ENCODE results near the gene RNF183. TPM values are rescaled to one million over a fixed set of nuclear protein-coding genes. Genes with fewer than 3 reads are reported as not detected.

Gene RNF183
- total RNA-seq, 3 donors from 2014 or later (not counting 1 experiment from before 2014, with no cell fraction given), result not detected

DNA sequence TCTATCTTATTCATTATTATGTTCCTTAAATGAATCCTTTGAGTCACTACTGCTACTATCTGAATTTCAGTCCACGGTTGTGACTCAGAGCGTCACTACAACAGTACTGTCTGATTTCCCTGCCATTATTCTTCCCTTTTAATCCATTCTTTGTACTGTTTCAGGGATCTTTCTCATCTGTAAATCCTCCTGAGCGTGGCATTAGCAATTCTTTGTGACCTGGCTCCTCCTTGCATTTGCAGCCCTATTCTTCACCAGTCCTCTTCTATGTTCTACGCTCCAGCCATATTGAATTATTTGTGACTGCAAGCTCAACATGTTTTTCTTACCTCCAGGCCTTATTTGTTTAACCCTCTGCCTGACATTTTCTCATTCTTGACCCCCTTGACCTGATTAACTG is 21.8 kb downstream of the RNF183 start:
- H3K27me3 Mint-ChIP-seq (ENCODE audit: low read depth in 2 of 2), result no peaks in the 10 kb centered on the region
- no peaks in the 10 kb centered on the region for H3K9me3 Mint-ChIP-seq
- Histone ChIP-seq H3K36me3 (ENCODE audit: control insufficient read depth, insufficient read depth, low read length) (peaks cover 71% of the 10 kb centered on the region), H3K9me3 (ENCODE audit: control insufficient read depth, insufficient read depth, low read length) (no peaks in the 10 kb centered on the region), H3K27ac (ENCODE audit: low read length) (no peak overlapping the region), H3K4me1 (ENCODE audit: control insufficient read depth, insufficient read depth, low read length) (peaks cover 3% of the 10 kb centered on the region), H3K27me3 (ENCODE audit: control insufficient read depth, insufficient read depth, low read length) (no peaks in the 10 kb centered on the region), H3K4me3 (ENCODE audit: low read length) (no peak overlapping the region)
- peaks cover 19 to 21% of the 10 kb centered on the region in 2 donors for H3K4me1 Mint-ChIP-seq
- peak overlapping the region in 1 of 2 donors; percentile 15 for H3K27ac Mint-ChIP-seq
- no peak for DNase-seq
- WGBS (ENCODE audit: insufficient coverage), result 98% methylated on average over 4 of the region's 4 CpGs
- intact Hi-C loops (cut with micrococcal nuclease), result no loop called here
- H3K4me3 Mint-ChIP-seq, result no peak overlapping the region
- no peak for ATAC-seq
- TF ChIP-seq, protein P1, sequence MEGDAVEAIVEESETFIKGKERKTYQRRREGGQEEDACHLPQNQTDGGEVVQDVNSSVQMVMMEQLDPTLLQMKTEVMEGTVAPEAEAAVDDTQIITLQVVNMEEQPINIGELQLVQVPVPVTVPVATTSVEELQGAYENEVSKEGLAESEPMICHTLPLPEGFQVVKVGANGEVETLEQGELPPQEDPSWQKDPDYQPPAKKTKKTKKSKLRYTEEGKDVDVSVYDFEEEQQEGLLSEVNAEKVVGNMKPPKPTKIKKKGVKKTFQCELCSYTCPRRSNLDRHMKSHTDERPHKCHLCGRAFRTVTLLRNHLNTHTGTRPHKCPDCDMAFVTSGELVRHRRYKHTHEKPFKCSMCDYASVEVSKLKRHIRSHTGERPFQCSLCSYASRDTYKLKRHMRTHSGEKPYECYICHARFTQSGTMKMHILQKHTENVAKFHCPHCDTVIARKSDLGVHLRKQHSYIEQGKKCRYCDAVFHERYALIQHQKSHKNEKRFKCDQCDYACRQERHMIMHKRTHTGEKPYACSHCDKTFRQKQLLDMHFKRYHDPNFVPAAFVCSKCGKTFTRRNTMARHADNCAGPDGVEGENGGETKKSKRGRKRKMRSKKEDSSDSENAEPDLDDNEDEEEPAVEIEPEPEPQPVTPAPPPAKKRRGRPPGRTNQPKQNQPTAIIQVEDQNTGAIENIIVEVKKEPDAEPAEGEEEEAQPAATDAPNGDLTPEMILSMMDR (IDR thresholded peaks at IDR 0.05), result no peak
- peaks cover 51% of the 10 kb centered on the region for H3K36me3 Mint-ChIP-seq

DNA sequence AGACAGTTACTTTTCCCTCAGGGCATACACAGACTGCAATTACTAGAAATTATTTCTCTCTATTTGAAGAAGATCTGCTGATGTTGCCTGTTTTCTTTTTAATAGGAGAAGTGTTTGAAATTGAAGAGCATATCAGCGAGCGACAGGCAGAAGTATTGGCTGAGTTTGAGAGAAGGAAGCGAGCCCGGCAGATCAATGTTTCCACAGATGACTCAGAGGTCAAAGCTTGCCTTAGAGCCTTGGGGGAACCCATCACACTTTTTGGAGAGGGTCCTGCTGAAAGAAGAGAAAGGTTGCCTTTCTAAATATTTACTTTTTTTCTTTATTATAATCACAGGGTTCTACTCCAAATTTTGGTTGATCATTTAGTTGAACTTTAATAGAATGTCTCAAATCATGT is 24.3 kb downstream of the RNF183 start:
- H3K27me3 ChIP-seq (ENCODE audit: control insufficient read depth, insufficient read depth, low read length), result no peaks in the 10 kb centered on the region
- H3K4me3 Mint-ChIP-seq, result no peak overlapping the region
- H3K9me3 ChIP-seq (ENCODE audit: control insufficient read depth, insufficient read depth, low read length), result no peaks in the 10 kb centered on the region
- peaks cover 8% of the 10 kb centered on the region for H3K4me1 ChIP-seq (ENCODE audit: control insufficient read depth, insufficient read depth, low read length)
- H3K36me3 Mint-ChIP-seq, result peaks cover 41% of the 10 kb centered on the region
- no peak for DNase-seq
- TF ChIP-seq, protein P1 (IDR thresholded peaks at IDR 0.05), result no peak
- peaks cover 19 to 21% of the 10 kb centered on the region in 2 donors for H3K4me1 Mint-ChIP-seq
- H3K9me3 Mint-ChIP-seq, result no peaks in the 10 kb centered on the region
- no peak overlapping the region for H3K27ac ChIP-seq (ENCODE audit: low read length)
- WGBS (ENCODE audit: insufficient coverage), result 87% methylated on average over 4 of the region's 4 CpGs
- H3K27me3 Mint-ChIP-seq (ENCODE audit: low read depth in 2 of 2), result no peaks in the 10 kb centered on the region
- intact Hi-C loops (cut with micrococcal nuclease), result loop anchor here (10.0 kb wide), 1 partner anchor 236 kb away; no protein-coding TSS in a partner anchor
- no peak for ATAC-seq
- no peak overlapping the region for H3K4me3 ChIP-seq (ENCODE audit: low read length)
- peak overlapping the region; percentile 13 to 41 for H3K27ac Mint-ChIP-seq
- peaks cover 53% of the 10 kb centered on the region for H3K36me3 ChIP-seq (ENCODE audit: control insufficient read depth, insufficient read depth, low read length)

DNA sequence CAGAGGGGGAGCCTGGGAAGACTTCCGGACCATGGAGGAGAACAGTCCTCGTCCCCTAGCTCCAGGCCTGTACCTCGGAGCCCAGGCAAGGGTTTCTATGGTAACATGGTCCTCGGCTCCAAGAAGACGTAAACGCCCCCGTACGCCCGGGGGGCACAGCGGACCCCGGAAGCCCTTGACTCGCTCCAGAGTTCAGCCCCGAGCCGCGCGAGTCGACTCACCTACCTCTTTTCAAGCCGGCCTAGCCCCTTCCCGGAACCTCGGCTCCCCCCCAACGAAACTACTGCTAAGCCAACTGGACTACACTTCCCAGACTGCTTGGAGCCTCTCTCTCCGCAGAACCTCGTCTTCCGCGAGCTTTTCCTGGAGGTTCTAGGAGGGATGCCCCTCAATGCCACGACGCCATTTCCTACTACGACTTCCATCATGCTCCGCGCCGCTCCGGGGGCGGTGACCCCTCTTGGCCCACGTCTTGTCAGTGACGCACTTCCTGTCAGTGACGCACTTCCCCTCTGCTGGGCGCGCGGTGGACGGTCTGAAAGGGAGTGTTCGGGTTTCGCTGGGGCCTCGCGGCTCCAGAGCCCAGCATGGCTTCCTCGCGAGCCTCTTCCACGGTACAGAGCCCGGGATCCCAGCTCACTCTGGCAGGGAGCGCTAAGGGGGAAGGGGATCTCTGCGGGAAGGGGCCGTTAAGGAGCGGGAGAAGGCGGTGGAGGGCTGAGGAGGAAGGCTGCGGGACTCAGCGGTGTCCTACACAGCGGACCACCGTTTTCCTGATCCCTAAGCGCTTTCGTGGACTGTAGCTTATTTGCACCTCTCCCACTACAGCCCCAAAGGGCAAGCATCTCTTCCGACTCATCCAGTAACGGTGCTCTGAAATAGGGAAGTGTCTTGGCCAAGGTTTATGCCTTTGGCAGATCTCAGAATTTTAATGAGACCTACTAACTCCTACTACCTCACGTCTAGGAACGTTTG is 27.7 kb downstream of the RNF183 start, which contains the start of the genes CDC26 and PRPF4:
CDC26 (minus strand) TSS at position 416 of the 975 bp plus-strand sequence. CDS start 3,065 bp downstream, outside the sequence.
PRPF4 (plus strand) TSS at position 502 of the 975 bp plus-strand sequence; CDS start at position 588, 86 bp downstream.
- H3K27ac Mint-ChIP-seq, result no peak within 1 kb of the TSS
- WGBS (ENCODE audit: insufficient coverage), result under 1% methylated on average over 61 of the region's 63 CpGs
- H3K4me3 Mint-ChIP-seq, result no peak within 1 kb of the TSS
- ATAC-seq (peak; percentile 94 to 99 (median 97)), DNase-seq (peak; percentile 92 to 99)
- no peaks in the 10 kb centered on the region for H3K27me3 Mint-ChIP-seq (ENCODE audit: low read depth in 2 of 2)
- H3K36me3 Mint-ChIP-seq, result peaks cover 25% of the 10 kb centered on the region
- Histone ChIP-seq H3K4me3 (ENCODE audit: low read length) (peak within 1 kb of the TSS; percentile 89), H3K27ac (ENCODE audit: low read length) (peak within 1 kb of the TSS; percentile 95), H3K36me3 (ENCODE audit: control insufficient read depth, insufficient read depth, low read length) (peaks cover 52% of the 10 kb centered on the region), H3K27me3 (ENCODE audit: control insufficient read depth, insufficient read depth, low read length) (no peaks in the 10 kb centered on the region), H3K9me3 (ENCODE audit: control insufficient read depth, insufficient read depth, low read length) (no peaks in the 10 kb centered on the region), H3K4me1 (ENCODE audit: control insufficient read depth, insufficient read depth, low read length) (peaks cover 8% of the 10 kb centered on the region)
- H3K9me3 Mint-ChIP-seq, result no peaks in the 10 kb centered on the region
- TF ChIP-seq, protein P1 (IDR thresholded peaks at IDR 0.05), result no peak
- intact Hi-C loops (cut with micrococcal nuclease), result loop anchor here (1.0 to 10.0 kb wide), 3 partner anchors 54 to 239 kb away; partner anchors contain the start of genes C9orf43, FKBP15, POLE3 and SLC31A1
- peaks cover 8 to 15% of the 10 kb centered on the region in 2 donors for H3K4me1 Mint-ChIP-seq
